Neural crest cell (in vitro differentiated cells): ENCODE results near the gene DENND4C. TPM values are rescaled to one million over a fixed set of nuclear protein-coding genes. Genes with fewer than 3 reads are reported as not detected.

Experiments used
- DNase-seq: peaks from one replicate; pipeline ENCODE4 v3.0.0; 2021; ENCODE audit warnings: low read depth, mixed read lengths, low spot score
- H3K27ac Mint-ChIP-seq: one replicate; pipeline ENCODE4 v1.8.0; 2021; ENCODE audit warnings: mild to moderate bottlenecking, mixed read lengths; ENCODE audit not compliant: unreplicated experiment
- H3K27me3 Mint-ChIP-seq: 2 replicates; pipeline ENCODE4 v1.8.0; 2021; ENCODE audit warnings: low read depth, mild to moderate bottlenecking, mixed read lengths
- H3K36me3 Mint-ChIP-seq: 2 replicates; pipeline ENCODE4 v1.8.0; 2021; ENCODE audit warnings: low read depth, mild to moderate bottlenecking, mixed read lengths
- H3K4me1 Mint-ChIP-seq: 2 replicates; pipeline ENCODE4 v1.8.0; 2021; ENCODE audit warnings: mixed read lengths
- H3K4me3 Mint-ChIP-seq: one replicate; pipeline ENCODE4 v1.8.0; 2021; ENCODE audit warnings: mild to moderate bottlenecking, mixed read lengths
- H3K9me3 Mint-ChIP-seq: 2 replicates; pipeline ENCODE4 v1.8.0; 2021; ENCODE audit warnings: mixed read lengths
- CTCF ChIP-seq: fragments of 200-600 bp; sonication (generic); conservative IDR thresholded peaks from 2 replicates; pipeline ENCODE4 v1.5.0; 2021; ENCODE audit warnings: antibody characterized with exemption, mild to moderate bottlenecking
- total RNA-seq: library from RNA; stranded (reverse); gene quantifications from 2 replicates; pipeline ENCODE4 v1.2.1, GENCODE V29; 2021

DENND4C gene
- total RNA-seq, 1 donor from 2014 or later: 26.4 TPM

- TF ChIP-seq CTCF: no peak
- H3K36me3 Mint-ChIP-seq: no peaks in the 10 kb centered on the region
- H3K27me3 Mint-ChIP-seq: no peaks in the 10 kb centered on the region
- H3K9me3 Mint-ChIP-seq: peaks cover 11% of the 10 kb centered on the region
- peaks cover 9% of the 10 kb centered on the region for H3K4me1 Mint-ChIP-seq
- DNase-seq: no peak
- H3K4me3 Mint-ChIP-seq: no peak overlapping the region
- no peak overlapping the region for H3K27ac Mint-ChIP-seq
Observed at GRCh38 chr9:19404283-19405075, 174.0 kb downstream of the DENND4C start.

- peaks cover 17% of the 10 kb centered on the region for H3K4me1 Mint-ChIP-seq
- peaks cover 5% of the 10 kb centered on the region for H3K27me3 Mint-ChIP-seq
- peaks cover 11% of the 10 kb centered on the region for H3K9me3 Mint-ChIP-seq
- H3K4me3 Mint-ChIP-seq: peak overlapping the region; percentile 17
- DNase-seq: no peak
- no peak for TF ChIP-seq CTCF
- H3K27ac Mint-ChIP-seq: no peak overlapping the region
- no peaks in the 10 kb centered on the region for H3K36me3 Mint-ChIP-seq
Observed at GRCh38 chr9:19405771-19406170, 175.3 kb downstream of the DENND4C start.

- Mint-ChIP-seq H3K9me3 (peaks cover 3% of the 10 kb centered on the region), H3K4me3 (peak overlapping the region; percentile 81), H3K27ac (no peak overlapping the region), H3K36me3 (no peaks in the 10 kb centered on the region), H3K4me1 (peaks cover 17% of the 10 kb centered on the region), H3K27me3 (peaks cover 5% of the 10 kb centered on the region)
- DNase-seq: no peak
- TF ChIP-seq CTCF: no peak
Observed at GRCh38 chr9:19408316-19408692, 177.8 kb downstream of the DENND4C start.

- peaks cover 5% of the 10 kb centered on the region for H3K27me3 Mint-ChIP-seq
- peak; percentile 97 for DNase-seq
- peak within 1 kb of the TSS; percentile 87 for H3K27ac Mint-ChIP-seq
- no peaks in the 10 kb centered on the region for H3K36me3 Mint-ChIP-seq
- H3K4me1 Mint-ChIP-seq: peaks cover 17% of the 10 kb centered on the region
- TF ChIP-seq CTCF: no peak
- H3K4me3 Mint-ChIP-seq: peak within 1 kb of the TSS; percentile 95
- no peaks in the 10 kb centered on the region for H3K9me3 Mint-ChIP-seq
Observed at GRCh38 chr9:19408693-19409400, 178.4 kb downstream of the DENND4C start, which contains the start of gene ACER2. ACER2 (plus strand) TSS chr9:19409009; CDS start chr9:19409085, 76 bp downstream.

- Mint-ChIP-seq H3K4me1 (peaks cover 17% of the 10 kb centered on the region), H3K27ac (peak overlapping the region; percentile 87), H3K36me3 (no peaks in the 10 kb centered on the region), H3K9me3 (no peaks in the 10 kb centered on the region), H3K27me3 (peaks cover 5% of the 10 kb centered on the region), H3K4me3 (peak overlapping the region; percentile 95)
- TF ChIP-seq CTCF: no peak
- no peak for DNase-seq
Observed at GRCh38 chr9:19409401-19410194, 179.1 kb downstream of the DENND4C start.
